Pancreas (tissue), 10 donors: Measurements from ENCODE around the gene AHNAK. TPM values are rescaled to one million over a fixed set of nuclear protein-coding genes. Genes with fewer than 3 reads are reported as not detected.
A peak's percentile ranks its signal among the peaks of the same experiment; 100 is the strongest.

Source experiments
- ATAC-seq, 4 donors: fragments of 200-7000 bp; cut with Tn5 transposase; one replicate each; pipeline versions ENCODE4 v1.8.0 to v1.9.1; 2020; ENCODE audit warnings: mild to moderate bottlenecking in 4 of 4, moderate library complexity in 4 of 4
- DNase-seq, 6 donors: peaks; one replicate each; pipeline ENCODE4 v3.0.0-alpha.2; 2020
- FAIRE-seq: peaks from 2 replicates; lab custom pipeline; 2012; peaks lifted over from hg19 to GRCh38; lab: Jason Lieb, UNC
- H3K27ac ChIP-seq, 4 donors: fragments of 200-600 bp; sonication (generic); 1 replicate in 3 of 4; 2 replicates in 1 of 4; pipeline versions ENCODE4 v1.5.0 to v1.8.0; 2020
- H3K27me3 ChIP-seq, 4 donors: fragments of 200-600 bp; one replicate each; pipeline ENCODE4 v1.8.0; 2021
- H3K36me3 ChIP-seq, 3 donors: fragments of 200-600 bp; sonication (generic) in 1 of 3; one replicate each; pipeline versions ENCODE4 v1.5.0 to v1.8.0; 2020 to 2021
- H3K4me1 ChIP-seq, 3 donors: fragments of 200-600 bp; one replicate each; pipeline ENCODE4 v1.8.0; 2021
- H3K4me3 ChIP-seq, 4 donors: fragments of 200-600 bp; sonication (generic) in 2 of 4; one replicate each; pipeline versions ENCODE4 v1.5.0 to v1.8.0; 2020 to 2021
- H3K9me3 ChIP-seq, 4 donors: fragments of 200-600 bp; one replicate each; pipeline ENCODE4 v1.8.0; 2021
- CTCF ChIP-seq, 4 donors: fragments of 200-600 bp; sonication (generic) in 3 of 4; IDR thresholded peaks; one replicate each; pipeline versions ENCODE4 v1.5.0 to v1.8.0; 2021; ENCODE audit warnings: antibody characterized with exemption in 4 of 4
- WGBS, 2 donors: extraction: QIAGEN DNeasy Blood & Tissue Kit; methylation state at CpG; one replicate each; pipeline ENCODE4 v1.1.7; 2013; 5-methylcytosine and 5-hydroxymethylcytosine counted together
- intact Hi-C, 3 donors: fragments of 100-400 bp; cut with DNase I; formaldehyde crosslinking; loops; one replicate each; pipeline versions ENCODE4 v1.11.1 to v1.14.2; 2022
- polyA plus RNA-seq, 2 donors: library from polyadenylated mRNA; stranded (reverse); fragments of 200-250 nt; gene quantifications; one replicate each; pipeline ENCODE4 v1.2.3, GENCODE V29; 2013
- total RNA-seq, 6 donors: library from RNA; stranded (reverse); fragmentation: NEBNext Ultra II Directional in 4 of 6; extraction: Animal tissue kit (Norgen Biotek cat#: 25700) in 4 of 6; gene quantifications; one replicate each; pipeline versions ENCODE4 v1.2.1 to v1.2.4, GENCODE V29; 2021 to 2023
- donor health status: healthy with polysubstance abuse.
- donor health status: DM: no; HTN: no; CAD: no; lungs with moderate emphysema.
- donor health status: DM: no; HTN: no; CAD: no.
- donor health status: control.
- donor health status: control.
- donor health status: Bipolar disorder and iron deficiency.
- donor health status: DM: yes; HTN: yes; CAD: no.
- donor health status: DM: no; HTN: no; CAD: no.
- donor health status: DM: no; HTN: no; CAD: no.
- donor health status: DM: yes; HTN: yes; CAD: no.

Gene AHNAK
- total and polyA plus RNA-seq, 8 donors = 18.7 to 163 (median 66.8) TPM

- FAIRE-seq = no peak
- H3K27me3 ChIP-seq = no peaks in the 10 kb centered on the region
- ATAC-seq = peak in 3 of 4 donors; percentile 60 to 81 (median 63)
- whole genome bisulfite sequencing, 2 donors = 62 to 70% methylated on average over 15 of the region's 15 CpGs
- DNase-seq = peak in 3 of 6 donors; percentile 39 to 44 (median 41)
- no peaks in the 10 kb centered on the region for H3K9me3 ChIP-seq
- no peaks in the 10 kb centered on the region for H3K4me1 ChIP-seq
- no peak overlapping the region for H3K27ac ChIP-seq
- no peak for TF ChIP-seq CTCF (IDR thresholded peaks at IDR 0.05)
- H3K4me3 ChIP-seq = no peak overlapping the region
- intact Hi-C loops = no loop called here
- H3K36me3 ChIP-seq = no peaks in the 10 kb centered on the region
Measured at GRCh38 chr11:62402226-62402959, 144.2 kb downstream of the AHNAK start.

GRCh38 chr11:62401811-62402210 is 144.8 kb downstream of the AHNAK start:
- H3K27me3 ChIP-seq = no peaks in the 10 kb centered on the region
- no peak for TF ChIP-seq CTCF (IDR thresholded peaks at IDR 0.05)
- no peak overlapping the region for H3K27ac ChIP-seq
- H3K4me3 ChIP-seq = no peak overlapping the region
- no peaks in the 10 kb centered on the region for H3K4me1 ChIP-seq
- DNase-seq = peak in 2 of 6 donors; percentile 20 to 42
- ATAC-seq = no peak
- no peaks in the 10 kb centered on the region for H3K9me3 ChIP-seq
- intact Hi-C loops = no loop called here
- FAIRE-seq = no peak
- no peaks in the 10 kb centered on the region for H3K36me3 ChIP-seq
- WGBS, 2 donors = 65 to 76% methylated on average over 7 of the region's 7 CpGs

- no peak overlapping the region for H3K4me3 ChIP-seq
- ATAC-seq (no peak), DNase-seq (peak in 2 of 6 donors; percentile 23 to 24), FAIRE-seq (no peak)
- TF ChIP-seq CTCF (IDR thresholded peaks at IDR 0.05) = no peak
- intact Hi-C loops = no loop called here
- H3K36me3 ChIP-seq = no peaks in the 10 kb centered on the region
- no peaks in the 10 kb centered on the region for H3K27me3 ChIP-seq
- no peaks in the 10 kb centered on the region for H3K4me1 ChIP-seq
- H3K9me3 ChIP-seq = no peaks in the 10 kb centered on the region
- 80 to 88% methylated on average over 5 of the region's 5 CpGs for WGBS, 2 donors
- H3K27ac ChIP-seq = no peak overlapping the region
Measured at GRCh38 chr11:62401356-62401755, 145.2 kb downstream of the AHNAK start.

GRCh38 chr11:62400760-62401159 is 145.8 kb downstream of the AHNAK start:
- intact Hi-C loops = no loop called here
- Histone ChIP-seq H3K9me3 (no peaks in the 10 kb centered on the region), H3K4me1 (no peaks in the 10 kb centered on the region), H3K27ac (no peak overlapping the region), H3K4me3 (no peak overlapping the region), H3K27me3 (no peaks in the 10 kb centered on the region), H3K36me3 (no peaks in the 10 kb centered on the region)
- TF ChIP-seq CTCF (IDR thresholded peaks at IDR 0.05) = no peak
- peak in 4 of 6 donors; percentile 22 to 64 (median 45) for DNase-seq
- no peak for FAIRE-seq
- 43% methylated on average over 9 of the region's 9 CpGs for WGBS, 2 donors
- peak; percentile 27 to 70 (median 63) for ATAC-seq

GRCh38 chr11:62400281-62400680 is 146.3 kb downstream of the AHNAK start:
- Histone ChIP-seq H3K9me3 (no peaks in the 10 kb centered on the region), H3K4me1 (no peaks in the 10 kb centered on the region), H3K4me3 (no peak overlapping the region), H3K36me3 (no peaks in the 10 kb centered on the region), H3K27me3 (no peaks in the 10 kb centered on the region), H3K27ac (no peak overlapping the region)
- no peak for ATAC-seq
- intact Hi-C loops = no loop called here
- no peak for FAIRE-seq
- DNase-seq = no peak
- WGBS, 2 donors = 51 to 52% methylated on average over 6 of the region's 6 CpGs
- TF ChIP-seq CTCF (IDR thresholded peaks at IDR 0.05) = no peak
